G401 (cell line): ENCODE data around the gene TRAF3. TPM values are rescaled to one million over a fixed set of nuclear protein-coding genes. Genes with fewer than 3 reads are reported as not detected.
"Not testable (repeated sequence)": the region's sequence is repeated elsewhere in the genome, so short reads cannot be mapped to it uniquely, and the experiment has no call there.

Source experiments
- DNase-seq: peaks from one replicate; pipeline ENCODE4 v3.0.0-alpha.2; 2015; ENCODE audit warnings: low spot score
- in situ Hi-C: cut with HindIII; loops from 2 replicates; pipeline ENCODE4 v1.10.0; 2016; ENCODE audit warnings: low sequenced_read_pairs, mixed read lengths
- total RNA-seq: library from RNA; depleted of rRNA; stranded (reverse); fragments of >200 nt; shearing (Covaris generic); gene quantifications from 2 replicates; pipeline ENCODE4 v1.2.3, GENCODE V29; 2014

Gene TRAF3
- total RNA-seq, 1 experiment from 2014 or later: 45.5 TPM

DNA sequence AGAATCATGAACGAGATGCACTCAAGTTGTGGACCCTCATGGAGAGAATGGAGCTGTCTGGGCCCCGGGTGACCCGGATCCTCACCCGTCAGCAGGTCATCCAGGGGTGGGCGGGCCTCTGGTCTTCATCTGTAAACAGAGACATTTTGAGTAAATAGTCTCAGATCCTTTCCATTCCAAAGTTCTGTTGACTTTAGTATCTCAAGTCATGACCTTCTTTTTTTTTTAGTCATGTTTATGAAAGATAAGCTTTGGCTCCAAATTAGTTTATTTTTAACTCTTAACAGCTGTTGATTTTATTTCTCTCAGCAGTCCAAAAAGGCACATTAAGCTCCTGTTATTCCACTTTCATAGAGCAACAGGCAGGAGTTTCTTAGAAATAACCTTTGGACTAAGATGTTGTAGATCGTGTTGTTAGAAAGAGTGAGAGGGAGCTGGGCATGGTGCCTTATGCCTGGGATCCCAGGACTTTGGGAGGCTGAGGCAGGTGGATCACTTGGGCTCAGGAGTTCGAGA lies 96.4 kb downstream of the TRAF3 start:
- in situ Hi-C loops: no loop called here
- DNase-seq: no peak

DNA sequence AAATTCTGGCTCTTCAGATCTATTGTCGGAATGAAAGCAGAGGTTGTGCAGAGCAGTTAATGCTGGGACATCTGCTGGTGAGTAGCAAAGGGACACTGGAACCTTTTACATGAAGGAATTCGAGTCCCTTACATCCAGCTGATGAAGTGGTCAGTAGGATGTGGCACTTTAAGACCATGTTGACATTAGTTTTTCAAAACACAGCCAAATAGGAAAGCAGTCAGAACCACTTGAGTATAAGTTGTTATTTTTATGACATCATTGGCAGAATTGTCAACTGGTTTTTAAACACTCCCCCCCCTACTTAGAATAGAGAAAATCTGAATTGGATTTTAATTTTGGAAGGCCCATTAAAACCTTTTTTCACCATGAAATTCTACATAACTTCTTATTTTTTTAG lies 98.4 kb downstream of the TRAF3 start:
- in situ Hi-C loops: no loop called here
- no peak for DNase-seq

DNA sequence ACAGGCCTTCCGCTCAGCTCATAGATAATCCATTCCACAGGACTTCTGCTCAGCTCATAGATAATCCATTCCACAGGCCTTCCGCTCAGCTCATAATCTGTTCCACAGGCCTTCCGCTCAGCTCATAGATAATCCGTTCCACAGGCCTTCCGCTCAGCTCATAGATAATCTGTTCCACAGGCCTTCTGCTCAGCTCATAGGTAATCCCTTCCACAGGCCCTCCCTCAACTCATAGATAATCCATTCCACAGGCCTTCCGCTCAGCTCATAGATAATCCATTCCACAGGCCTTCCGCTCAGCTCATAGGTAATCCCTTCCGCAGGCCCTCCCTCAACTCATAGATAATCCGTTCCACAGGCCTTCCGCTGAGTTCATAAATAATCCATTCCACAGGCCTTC lies 100.3 kb downstream of the TRAF3 start:
- in situ Hi-C loops, DNase-seq: not testable (repeated sequence)

DNA sequence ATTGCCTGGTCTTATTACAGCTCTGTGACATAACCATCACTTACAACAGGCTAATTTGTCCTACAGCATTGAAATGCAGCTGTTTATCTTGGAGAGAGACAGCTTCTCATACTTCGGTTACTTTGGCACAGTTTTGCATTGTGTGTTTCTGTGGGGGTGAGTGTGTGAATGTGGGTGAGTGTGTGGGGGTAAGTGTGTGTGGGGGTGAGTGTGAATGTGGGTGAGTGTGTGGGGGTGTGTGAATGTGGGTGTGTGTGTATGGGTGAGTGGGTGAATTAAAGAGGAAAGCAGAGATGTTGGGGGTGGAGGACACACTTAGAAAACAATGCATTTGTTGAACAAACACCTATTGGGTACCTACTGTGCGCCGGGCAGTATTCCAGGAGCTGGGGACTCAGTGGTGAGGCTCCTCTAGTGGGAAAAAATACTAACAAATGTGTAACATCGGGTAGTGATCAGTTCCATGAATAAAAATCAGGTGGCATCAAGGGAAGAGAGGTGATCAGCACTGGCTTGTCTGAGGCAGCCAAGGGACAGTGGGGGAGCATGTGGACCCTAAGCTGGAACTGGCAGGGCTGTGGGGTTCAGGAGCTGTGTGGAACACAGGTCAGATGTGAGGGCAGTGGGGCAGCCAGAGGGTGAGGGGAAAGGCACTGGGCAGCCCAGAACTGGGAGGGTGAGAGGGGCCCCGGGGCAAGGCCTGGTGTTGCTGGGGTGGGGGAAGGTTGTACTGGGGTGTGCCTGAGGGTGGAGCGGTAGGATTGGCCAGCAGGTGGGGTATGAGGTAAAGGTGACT lies 101.1 kb downstream of the TRAF3 start:
- in situ Hi-C loops: no loop called here

DNA sequence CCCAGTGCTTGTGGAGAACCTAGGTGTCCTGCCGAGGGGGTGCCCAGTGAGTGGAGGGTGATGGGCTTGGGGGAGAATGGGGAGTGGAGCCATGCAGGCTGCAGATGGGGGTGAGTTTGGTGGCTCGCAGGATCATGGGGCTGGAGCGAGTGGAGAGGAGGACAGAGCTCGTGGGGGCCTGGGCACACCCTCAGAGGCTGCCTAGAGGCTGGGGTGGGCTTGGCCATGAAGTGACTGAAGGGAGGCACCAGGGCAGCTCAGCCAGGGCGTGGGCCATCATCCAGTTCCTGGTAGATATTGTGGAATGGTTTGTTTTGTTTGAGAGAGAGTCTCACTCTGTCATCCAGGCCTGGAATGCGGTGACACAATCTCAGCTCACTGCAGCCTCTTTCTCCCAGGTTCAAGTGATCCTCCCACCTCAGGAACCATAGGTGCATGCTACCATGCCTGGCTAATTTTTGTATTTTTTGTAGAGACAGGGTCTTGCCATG lies 101.8 kb downstream of the TRAF3 start:
- no peak for DNase-seq
- in situ Hi-C loops: no loop called here

More for the DNA sequence above, 101.1 kb downstream of the TRAF3 start:
- DNase-seq: no peak

DNA sequence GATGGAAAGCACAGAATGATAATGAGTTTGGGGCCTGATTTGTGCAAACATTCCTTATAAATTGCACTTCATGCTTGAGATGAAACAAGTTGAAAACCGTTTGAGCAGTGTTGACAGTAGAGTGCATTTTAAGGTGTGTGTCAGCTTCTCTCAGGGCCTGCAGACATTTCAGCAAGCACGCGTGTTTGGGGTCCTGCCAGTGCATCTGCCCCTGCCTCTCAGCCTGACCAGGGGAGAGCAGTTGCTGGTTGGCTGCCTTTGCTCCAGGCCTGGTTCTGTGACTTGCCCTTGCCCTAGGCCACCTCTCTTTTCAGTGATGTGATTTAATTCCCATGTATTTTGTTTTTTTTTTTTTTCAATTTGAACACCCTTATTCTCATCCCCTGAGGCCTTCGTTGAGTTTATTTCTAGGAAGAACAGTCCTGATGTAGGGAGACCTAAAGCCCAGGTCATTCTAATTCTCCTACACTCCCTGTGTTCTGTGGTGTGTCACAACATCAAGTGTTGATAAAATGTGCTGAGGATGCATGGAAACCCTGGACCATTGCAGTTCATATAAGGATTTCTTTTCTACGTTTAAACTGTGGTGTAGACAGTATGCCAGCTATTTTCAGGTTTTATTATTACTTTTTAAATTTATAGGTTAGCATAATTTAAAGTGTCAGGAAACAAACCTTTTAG lies 105.1 kb downstream of the TRAF3 start:
- in situ Hi-C loops: no loop called here
- no peak for DNase-seq

DNA sequence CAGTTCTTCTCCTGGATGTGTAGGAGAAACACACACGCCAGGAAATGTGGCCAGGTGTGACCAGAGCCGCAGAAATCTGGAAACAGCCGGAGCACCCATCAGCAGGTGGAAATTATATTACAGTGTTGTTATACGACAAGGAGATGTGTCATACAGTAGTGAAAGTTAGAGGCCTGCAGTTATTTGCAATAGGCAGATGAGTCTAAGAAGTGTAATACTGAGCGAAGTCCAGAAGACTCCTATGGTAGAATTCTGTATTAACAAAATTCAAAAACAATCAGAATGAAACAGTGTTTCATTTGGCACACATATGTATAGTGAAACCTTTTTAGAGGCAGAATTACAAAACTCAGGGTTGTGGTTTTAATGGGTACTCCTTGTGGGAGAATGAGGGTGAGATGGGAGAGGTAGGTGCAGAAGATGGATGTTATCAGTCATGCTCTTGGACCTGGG lies 105.9 kb downstream of the TRAF3 start:
- in situ Hi-C loops: no loop called here
- DNase-seq: no peak

DNA sequence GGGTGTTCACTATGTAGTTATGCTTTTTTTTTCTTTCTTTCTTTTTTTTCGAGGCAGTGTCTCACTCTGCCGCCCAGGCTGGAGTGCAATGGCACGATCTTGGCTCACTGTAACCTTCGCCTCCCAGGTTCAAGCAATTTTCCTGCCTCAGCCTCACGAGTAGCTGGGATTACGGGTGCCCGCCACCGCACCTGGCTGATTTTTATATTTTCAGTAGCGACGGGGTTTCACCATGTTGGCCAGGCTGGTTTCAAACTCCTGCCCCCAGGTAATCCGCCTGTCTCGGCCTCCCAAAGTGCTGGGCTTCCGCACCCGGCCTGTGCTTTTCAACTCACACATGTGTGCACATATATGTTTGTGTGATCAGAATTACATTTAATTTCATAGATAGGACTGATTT lies 106.3 kb downstream of the TRAF3 start:
- in situ Hi-C loops: no loop called here
- no peak for DNase-seq

DNA sequence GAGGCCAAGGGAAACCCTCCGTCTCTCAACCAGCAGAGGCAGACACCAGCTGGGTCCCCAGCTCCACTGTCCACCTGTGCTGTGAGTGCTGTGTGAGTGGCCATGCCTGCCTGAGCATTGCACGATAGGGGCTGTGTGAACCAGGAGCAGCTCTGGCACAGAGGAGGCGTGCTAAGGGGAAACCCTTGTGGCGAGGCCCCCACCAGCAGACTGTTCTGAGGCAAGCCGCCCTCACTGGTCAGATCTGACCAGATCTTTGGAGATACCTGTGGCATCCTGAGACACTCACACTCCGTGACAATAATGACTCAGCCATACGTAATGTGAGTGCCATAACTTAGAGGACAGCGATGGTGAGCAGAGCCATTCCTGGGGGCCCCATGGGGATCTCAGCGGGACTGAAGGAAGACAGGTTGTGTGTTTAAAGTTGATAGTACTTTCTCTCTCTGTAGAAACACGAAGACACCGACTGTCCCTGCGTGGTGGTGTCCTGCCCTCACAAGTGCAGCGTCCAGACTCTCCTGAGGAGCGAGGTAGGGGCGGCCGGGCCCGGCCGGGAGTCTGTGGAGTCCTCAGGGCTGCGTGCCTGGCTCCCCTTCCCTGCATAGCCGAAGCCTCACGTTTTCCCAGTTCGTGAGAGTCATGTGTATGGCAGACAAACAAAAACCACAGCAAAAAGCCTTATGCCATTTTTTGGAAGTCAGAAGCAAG lies 108.6 kb downstream of the TRAF3 start:
- in situ Hi-C loops: no loop called here
- no peak for DNase-seq

DNA sequence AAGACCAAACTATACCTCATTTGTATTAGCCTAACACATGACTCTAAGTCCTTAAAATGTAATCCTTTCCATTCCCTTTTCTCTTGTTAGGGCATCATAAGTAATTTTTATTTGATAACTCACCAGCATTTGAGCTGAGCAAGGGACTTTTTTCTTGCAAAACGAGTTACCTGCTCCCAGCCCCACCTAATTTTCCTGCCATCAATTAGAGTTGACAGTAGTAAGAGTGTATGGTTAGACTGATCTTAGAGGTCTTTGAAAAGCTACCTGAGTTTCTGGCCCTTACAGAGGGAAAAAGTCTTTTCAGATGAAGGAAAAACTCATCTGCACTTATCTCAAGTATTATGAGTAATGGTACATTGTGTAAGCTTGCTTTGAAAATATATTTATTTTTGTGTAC lies 111.5 kb downstream of the TRAF3 start:
- in situ Hi-C loops: no loop called here
- DNase-seq: no peak

DNA sequence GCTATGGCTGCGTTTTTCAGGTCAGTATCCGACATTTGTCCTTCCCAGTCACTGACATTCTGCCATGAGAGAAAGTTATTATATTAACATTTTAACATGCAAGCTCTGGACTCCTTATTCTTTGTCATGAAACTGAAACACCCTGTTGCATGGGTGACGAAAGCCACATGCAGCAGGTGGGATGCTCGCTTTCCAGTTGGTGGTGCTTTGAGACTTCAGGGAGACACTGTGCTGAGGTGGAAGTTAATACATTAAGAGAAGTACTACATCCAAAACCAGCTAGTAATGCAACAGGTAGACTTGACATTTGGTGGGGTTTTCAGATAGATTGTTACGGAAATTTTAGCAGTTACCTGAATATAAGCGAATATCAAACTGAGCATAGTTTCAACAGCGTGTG lies 112.4 kb downstream of the TRAF3 start:
- DNase-seq: no peak
- in situ Hi-C loops: no loop called here

DNA sequence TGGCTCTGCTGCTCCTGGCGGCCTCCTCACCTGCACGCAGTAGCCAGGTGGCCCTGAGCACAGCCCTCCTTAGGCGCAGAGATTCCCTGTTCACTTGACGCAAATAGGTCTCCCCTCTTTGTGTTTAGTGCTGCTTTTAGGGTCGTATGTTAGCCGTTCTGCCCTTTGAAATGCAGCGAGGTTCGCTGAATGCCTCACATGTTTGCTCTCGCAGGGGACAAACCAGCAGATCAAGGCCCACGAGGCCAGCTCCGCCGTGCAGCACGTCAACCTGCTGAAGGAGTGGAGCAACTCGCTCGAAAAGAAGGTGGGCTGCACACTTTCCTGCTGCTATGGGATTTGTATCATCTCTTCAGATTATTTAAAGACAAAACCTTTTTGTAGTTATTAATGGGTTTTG lies 113.9 kb downstream of the TRAF3 start:
- DNase-seq: no peak

DNA sequence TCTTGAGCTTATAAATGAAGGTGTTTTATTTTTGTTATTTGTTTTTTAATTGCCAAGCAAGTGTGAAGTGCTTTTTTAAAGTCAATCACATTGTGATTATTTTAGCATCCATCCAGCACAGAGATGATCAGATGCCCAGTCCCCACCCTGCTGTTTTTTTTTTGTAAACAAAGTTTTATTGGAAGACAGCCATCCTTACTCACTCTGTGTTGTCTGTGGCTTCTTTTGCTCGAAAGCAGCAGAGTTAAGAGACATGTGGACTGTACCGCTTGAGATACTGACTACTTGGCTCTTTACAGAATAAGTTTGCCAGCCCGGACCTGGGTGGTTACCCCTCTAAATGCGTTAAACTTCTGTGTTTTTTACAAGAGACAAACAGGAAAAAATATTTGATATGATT lies 114.3 kb downstream of the TRAF3 start:
- in situ Hi-C loops: no loop called here
- DNase-seq: no peak

More for the DNA sequence above, 113.9 kb downstream of the TRAF3 start:
- in situ Hi-C loops: no loop called here

DNA sequence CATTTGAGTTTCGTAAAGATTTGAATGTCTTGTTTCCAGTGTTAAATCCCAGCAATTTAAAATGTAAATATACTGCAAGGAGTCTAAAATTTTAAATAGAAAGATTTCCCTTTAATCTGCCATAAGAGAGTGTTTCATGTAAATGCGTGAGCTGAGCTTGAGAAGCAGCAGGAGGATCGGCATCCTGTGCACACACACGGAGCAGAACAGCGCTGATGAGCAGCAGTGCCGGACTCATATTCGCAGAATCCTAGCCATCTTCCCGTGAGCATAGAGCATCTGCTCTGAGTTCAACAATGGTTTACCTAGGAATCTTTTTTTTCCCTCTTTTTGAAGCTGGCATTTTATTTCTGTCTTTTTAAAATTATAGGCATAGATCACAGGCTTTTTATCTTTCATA lies 115.4 kb downstream of the TRAF3 start:
- DNase-seq: peak; percentile 58
- in situ Hi-C loops: no loop called here

DNA sequence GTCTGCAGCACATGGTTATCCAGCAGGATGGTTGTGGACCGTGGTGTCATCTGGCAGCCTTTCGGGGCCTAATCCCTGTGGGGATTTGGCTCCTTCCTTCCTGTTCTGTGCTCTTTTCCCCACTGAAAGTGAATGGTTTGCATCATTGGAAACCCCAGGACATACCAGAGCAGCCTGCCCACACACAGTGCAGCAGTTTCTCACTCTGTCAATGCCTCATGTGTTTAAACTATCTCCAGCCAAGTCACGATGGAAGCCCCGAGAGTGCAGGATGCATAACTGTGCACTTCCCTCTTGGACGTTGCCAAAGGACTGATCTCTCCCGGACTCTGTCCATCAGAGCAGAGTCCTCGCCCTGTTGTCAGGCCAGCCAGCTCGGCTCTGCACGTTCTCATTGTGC lies 116.2 kb downstream of the TRAF3 start:
- in situ Hi-C loops: no loop called here
- DNase-seq: peak; percentile 84

DNA sequence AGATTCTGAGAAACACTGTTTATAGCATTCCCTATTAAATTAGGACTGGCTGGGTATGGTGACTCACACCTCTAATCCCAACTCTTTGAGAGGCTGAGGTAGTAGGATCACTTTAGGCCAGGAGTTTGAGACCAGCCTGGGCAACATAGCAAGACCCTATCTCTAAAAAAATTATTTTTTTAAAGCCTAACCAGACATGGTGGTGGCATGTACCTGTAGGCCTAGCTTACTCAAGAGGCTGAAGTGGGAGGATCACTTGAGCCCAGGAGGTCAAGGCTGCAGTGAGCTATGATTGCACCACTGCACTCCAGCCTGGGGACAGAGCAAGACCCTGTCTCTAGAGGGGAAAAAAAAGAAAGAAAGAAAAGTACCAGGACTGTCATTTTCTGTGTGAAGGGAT lies 119.5 kb downstream of the TRAF3 start:
- DNase-seq, in situ Hi-C loops: not testable (repeated sequence)

DNA sequence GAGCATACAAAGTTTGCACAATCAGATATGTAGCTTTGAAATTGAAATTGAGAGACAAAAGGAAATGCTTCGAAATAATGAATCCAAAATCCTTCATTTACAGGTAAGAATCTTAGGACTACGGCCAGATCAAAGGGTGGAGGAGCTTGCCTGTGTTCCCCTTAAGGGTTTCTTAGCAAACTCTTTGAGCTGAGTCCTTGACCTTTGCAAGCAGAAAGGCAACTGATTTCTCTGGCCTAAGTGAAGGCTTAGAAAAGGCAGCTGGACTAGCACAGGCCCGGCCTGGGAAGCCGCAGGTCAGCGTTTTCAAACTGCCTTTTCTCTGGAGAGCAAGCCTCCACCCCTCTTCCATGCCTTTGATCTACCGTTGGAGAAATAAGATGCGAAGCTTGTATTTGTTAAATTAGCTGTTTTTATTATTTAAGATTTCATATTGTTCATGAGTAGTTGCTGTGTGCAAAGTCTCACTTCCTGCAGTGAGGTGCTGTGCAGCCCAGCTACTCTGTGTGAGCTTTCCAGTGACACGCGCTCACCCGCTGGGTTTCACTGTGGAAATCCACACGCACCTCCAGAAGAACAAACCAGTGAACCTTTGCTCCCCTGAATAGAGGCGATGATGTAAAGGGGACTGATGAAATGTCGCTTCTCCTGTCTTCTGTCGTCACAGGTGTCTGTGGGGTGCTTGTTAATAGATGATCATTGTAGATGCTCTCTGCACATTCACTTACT lies 120.2 kb downstream of the TRAF3 start:
- in situ Hi-C loops: no loop called here

DNA sequence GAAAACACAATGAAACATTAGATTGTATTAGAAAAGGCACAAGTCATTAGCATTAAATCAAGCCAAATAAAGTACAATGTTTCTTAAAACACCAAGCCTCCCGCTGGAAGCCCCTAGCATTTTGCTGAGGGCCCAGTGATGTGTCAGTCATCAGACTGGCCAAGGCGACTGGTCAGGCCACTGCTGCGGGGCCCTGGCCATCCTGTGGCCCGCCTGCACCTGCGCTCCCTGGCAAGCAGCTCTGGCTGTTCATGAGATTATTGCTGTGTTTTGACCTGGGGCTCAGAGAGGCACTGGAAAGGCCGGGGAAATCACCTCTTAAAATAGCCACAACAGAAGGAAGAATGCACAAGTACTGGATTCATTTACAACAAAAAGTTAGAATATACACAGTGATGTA lies 121.0 kb downstream of the TRAF3 start:
- DNase-seq: no peak
- in situ Hi-C loops: no loop called here

More for the DNA sequence above, 120.2 kb downstream of the TRAF3 start:
- no peak for DNase-seq
